H1 (cell line): Measurements from ENCODE around the gene APBA2. TPM values are rescaled to one million over a fixed set of nuclear protein-coding genes. Genes with fewer than 3 reads are reported as not detected.
"Not testable (repeated sequence)": the region's sequence is repeated elsewhere in the genome, so short reads cannot be mapped to it uniquely, and the experiment has no call there.

Experiments
- CTCF ChIA-PET: fragments of 300-600 bp; sonication (Branson Sonifier 250); formaldehyde crosslinking; loops from one replicate; lab custom pipeline; 2021; ENCODE audit not compliant: partially characterized antibody; lab: Charles Lee
- POLR2A ChIA-PET: fragments of 300-600 bp; sonication (Branson Sonifier 250); formaldehyde crosslinking; loops from one replicate; lab custom pipeline; 2021; ENCODE audit warnings: inconsistent platforms; ENCODE audit not compliant: partially characterized antibody; lab: Charles Lee
- DNase-seq, 2 experiments: peaks; one replicate each; pipeline versions ENCODE4 v3.0.0 to v3.0.0-alpha.2; 2010 to 2022; ENCODE audit warnings: low spot score in 2 of 2, low read depth in 1 of 2, mixed read lengths in 1 of 2
- FAIRE-seq: peaks from 2 replicates; lab custom pipeline; 2011; peaks lifted over from hg19 to GRCh38; lab: Jason Lieb, UNC
- H2AFZ ChIP-seq: 2 replicates; pipeline ENCODE4 v1.8.1; 2012; ENCODE audit warnings: low read length, inconsistent platforms
- H2AK5ac ChIP-seq: 2 replicates; pipeline ENCODE4 v1.6.1; 2013; ENCODE audit warnings: low read depth, low read length
- H2BK120ac ChIP-seq: replicated peaks from 2 replicates; pipeline ENCODE3; 2013; ENCODE audit warnings: low read depth, low read length, inconsistent platforms
- H2BK12ac ChIP-seq: 2 replicates; pipeline ENCODE4 v1.6.1; 2013; ENCODE audit warnings: low read depth, low read length
- H2BK15ac ChIP-seq: 2 replicates; pipeline ENCODE4 v1.6.1; 2013; ENCODE audit warnings: low read length
- H2BK20ac ChIP-seq: 2 replicates; pipeline ENCODE4 v1.6.1; 2013; ENCODE audit warnings: low read length
- H2BK5ac ChIP-seq: 2 replicates; pipeline ENCODE4 v1.6.1; 2013; ENCODE audit warnings: low read depth, low read length
- H3K14ac ChIP-seq: 2 replicates; pipeline ENCODE4 v1.6.1; 2013; ENCODE audit warnings: inconsistent platforms; ENCODE audit not compliant: insufficient read length
- H3K18ac ChIP-seq: 2 replicates; pipeline ENCODE4 v1.6.1; 2013; ENCODE audit warnings: low read length; ENCODE audit errors: extremely low read depth
- H3K23ac ChIP-seq: 2 replicates; pipeline ENCODE4 v1.6.1; 2013; ENCODE audit warnings: inconsistent platforms; ENCODE audit not compliant: insufficient read length
- H3K23me2 ChIP-seq: 2 replicates; pipeline ENCODE4 v1.6.1; 2013; ENCODE audit warnings: low read depth, low read length
- H3K27ac ChIP-seq: 2 replicates; pipeline ENCODE4 v1.6.1; 2011; ENCODE audit warnings: low read depth, low read length, inconsistent platforms
- H3K27me3 ChIP-seq, 4 experiments: replicated peaks in 1 of 4; 1 replicate in 1 of 4; 2 replicates in 3 of 4; pipeline versions ENCODE4 v1.6.1 to v1.8.1; 2011 to 2013; ENCODE audit warnings: low read length in 3 of 4, mild to moderate bottlenecking in 3 of 4, inconsistent platforms in 2 of 4, mixed read lengths in 2 of 4, moderate library complexity in 1 of 4; ENCODE audit not compliant: control insufficient read depth in 3 of 4, insufficient read depth in 3 of 4; ENCODE audit errors: extremely low read depth in 1 of 4
- H3K36me3 ChIP-seq, 4 experiments: 2 replicates each; pipeline versions ENCODE4 v1.6.1 to v1.8.1; 2011 to 2013; ENCODE audit warnings: mild to moderate bottlenecking in 4 of 4, low read length in 3 of 4, moderate library complexity in 2 of 4, control low read depth in 1 of 4, inconsistent platforms in 1 of 4; ENCODE audit not compliant: insufficient read depth in 4 of 4, control insufficient read depth in 2 of 4
- H3K4ac ChIP-seq: replicated peaks from 2 replicates; pipeline ENCODE3; 2013; ENCODE audit warnings: low read length, low read depth, mixed read lengths, inconsistent platforms; ENCODE audit not compliant: insufficient read length
- H3K4me1 ChIP-seq, 4 experiments: replicated peaks in 1 of 4; 1 replicate in 1 of 4; 2 replicates in 3 of 4; pipeline versions ENCODE4 v1.6.1 to v1.8.1; 2011 to 2013; ENCODE audit warnings: low read length in 3 of 4, inconsistent platforms in 2 of 4, mixed read lengths in 1 of 4; ENCODE audit not compliant: insufficient read depth in 4 of 4, control insufficient read depth in 3 of 4
- H3K4me2 ChIP-seq, 2 experiments: 2 replicates each; pipeline versions ENCODE4 v1.6.1 to v1.8.1; 2011 to 2013; ENCODE audit warnings: low read depth in 2 of 2, low read length in 2 of 2, control low read depth in 1 of 2, inconsistent platforms in 1 of 2, mild to moderate bottlenecking in 1 of 2; ENCODE audit not compliant: insufficient read depth in 1 of 2
- H3K4me3 ChIP-seq, 4 experiments: fragments of 200-600, 300-600 bp in 1 of 4; sonication (generic), shearing (Covaris generic), sonication (Bioruptor Twin) in 1 of 4; 2 replicates each; pipeline versions ENCODE4 v1.5.1 to v1.8.1; 2011 to 2016; ENCODE audit warnings: low read length in 4 of 4, low read depth in 3 of 4, control low read depth in 2 of 4, inconsistent platforms in 2 of 4, mild to moderate bottlenecking in 2 of 4, mixed read lengths in 1 of 4, moderate library complexity in 1 of 4; ENCODE audit not compliant: insufficient read depth in 2 of 4; ENCODE audit errors: extremely low read depth in 1 of 4
- H3K56ac ChIP-seq: replicated peaks from 2 replicates; pipeline ENCODE3; 2013; ENCODE audit warnings: low read depth, mild to moderate bottlenecking, mixed read lengths, low read length, inconsistent platforms; ENCODE audit not compliant: insufficient read length
- H3K79me1 ChIP-seq: 2 replicates; pipeline ENCODE4 v1.6.1; 2013; ENCODE audit warnings: low read depth, low read length, control low read depth
- H3K79me2 ChIP-seq, 2 experiments: 2 replicates each; pipeline versions ENCODE4 v1.6.1 to v1.8.1; 2012 to 2013; ENCODE audit warnings: low read length in 2 of 2, mild to moderate bottlenecking in 2 of 2, inconsistent platforms in 1 of 2; ENCODE audit not compliant: insufficient read depth in 2 of 2, control insufficient read depth in 1 of 2
- H3K9ac ChIP-seq, 4 experiments: replicated peaks in 1 of 4; 1 replicate in 1 of 4; 2 replicates in 3 of 4; pipeline versions ENCODE4 v1.6.1 to v1.8.1; 2011 to 2013; ENCODE audit warnings: low read depth in 3 of 4, low read length in 3 of 4, control low read depth in 2 of 4, mild to moderate bottlenecking in 2 of 4, moderate library complexity in 2 of 4, inconsistent platforms in 1 of 4; ENCODE audit errors: extremely low read depth in 1 of 4
- H3K9me3 ChIP-seq, 2 experiments: 2 replicates each; pipeline versions ENCODE4 v1.6.1 to v1.8.1; 2012 to 2013; ENCODE audit warnings: mild to moderate bottlenecking in 2 of 2, moderate library complexity in 2 of 2, control low read depth in 1 of 2, inconsistent platforms in 1 of 2, low read depth in 1 of 2, low read length in 1 of 2, mixed read lengths in 1 of 2; ENCODE audit not compliant: insufficient read depth in 2 of 2
- H4K20me1 ChIP-seq, 2 experiments: replicated peaks in 1 of 2; 2 replicates each; pipeline versions ENCODE3 to v1.8.1; 2011 to 2013; ENCODE audit warnings: inconsistent platforms in 2 of 2, low read length in 2 of 2, mild to moderate bottlenecking in 1 of 2; ENCODE audit not compliant: insufficient read depth in 2 of 2, control insufficient read depth in 1 of 2
- H4K5ac ChIP-seq: 2 replicates; pipeline ENCODE4 v1.6.1; 2013; ENCODE audit warnings: low read length, low read depth, mixed read lengths, inconsistent platforms; ENCODE audit not compliant: insufficient read length
- H4K8ac ChIP-seq: 2 replicates; pipeline ENCODE4 v1.8.0; 2013; ENCODE audit warnings: mild to moderate bottlenecking, moderate library complexity, low read length, inconsistent platforms; ENCODE audit not compliant: insufficient read depth; ENCODE audit errors: extremely low read depth
- H4K91ac ChIP-seq: replicated peaks from 2 replicates; pipeline ENCODE3; 2013; ENCODE audit warnings: low read length, mixed read lengths, inconsistent platforms; ENCODE audit not compliant: insufficient read length
- ASH2L ChIP-seq: fragments of 200-600, 300-600 bp; sonication (generic); IDR thresholded peaks from one replicate; pipeline ENCODE4 v1.7.1; 2017; ENCODE audit warnings: low read length
- ATF2 ChIP-seq: IDR thresholded peaks from 2 replicates; pipeline ENCODE4 v1.6.1; 2012; ENCODE audit warnings: low read length, inconsistent platforms
- CTCF ChIP-seq, 3 experiments: IDR thresholded peaks; 1 replicate in 2 of 3; 2 replicates in 1 of 3; pipeline versions ENCODE4 v1.5.1 to v1.6.1; 2011; ENCODE audit warnings: low read length in 3 of 3, mild to moderate bottlenecking in 3 of 3, inconsistent platforms in 2 of 3, low read depth in 1 of 3, moderate library complexity in 1 of 3; ENCODE audit not compliant: insufficient read depth in 1 of 3; ENCODE audit errors: control extremely low read depth in 1 of 3
- NANOG ChIP-seq: IDR thresholded peaks from 2 replicates; pipeline ENCODE4 v1.6.1; 2011; ENCODE audit warnings: low read length, low read depth, mild to moderate bottlenecking, inconsistent platforms; ENCODE audit not compliant: insufficient read depth, poor library complexity, severe bottlenecking
- POLR2AphosphoS5 ChIP-seq: IDR thresholded peaks from 2 replicates; pipeline ENCODE4 v1.6.1; 2011; ENCODE audit warnings: low read depth, low read length
- RFX5 ChIP-seq: IDR thresholded peaks from 2 replicates; pipeline ENCODE4 v1.6.1; 2011; ENCODE audit warnings: low read depth, low read length, improper control_type of control experiment, borderline replicate concordance
- WGBS, 2 experiments: shearing (Covaris generic) in 1 of 2; methylation state at CpG; one replicate each; pipeline versions ENCODE4 v1.1.6 to v1.1.7; 2013 to 2015; ENCODE audit warnings: low lambda C conversion rate in 2 of 2, mixed read lengths in 2 of 2, inconsistent platforms in 1 of 2, low coverage in 1 of 2, missing lambda C conversion rate in 1 of 2; ENCODE audit not compliant: insufficient replicate concordance in 2 of 2, insufficient coverage in 1 of 2, insufficient read length in 1 of 2; ENCODE audit errors: extremely low coverage in 1 of 2, missing lambda C conversion rate in 1 of 2; 5-methylcytosine and 5-hydroxymethylcytosine counted together
- polyA plus RNA-seq, 7 experiments: library from polyadenylated mRNA; depleted of rRNA in 3 of 7; stranded (reverse) in 5 of 7; unstranded in 2 of 7; fragments of >200 nt in 5 of 7; fragments of 200-250 nt in 2 of 7; gene quantifications; 1 replicate in 5 of 7; 2 replicates in 1 of 7; 4 replicates in 1 of 7; pipeline versions ENCODE4 v1.2.1 to v1.2.3, GENCODE V29; 2011 to 2013; ENCODE audit warnings: missing spikeins in 2 of 7, mixed read lengths in 2 of 7
- total RNA-seq: library from RNA; stranded (reverse); fragmentation: NEBNext Ultra II Directional; extraction: Animal tissue kit (Norgen Biotek cat#: 25700); gene quantifications from 2 replicates; pipeline ENCODE4 v1.2.1, GENCODE V29; 2021

The APBA2 gene
- total and polyA plus RNA-seq, 2 of the 8 experiments (the other 6 are each of a cell fraction or from before 2014, with no cell fraction given) = 15.5 to 19.0 TPM

- TF ChIP-seq ASH2L = no peak
- TF ChIP-seq ATF2 = no peak
- TF ChIP-seq RFX5 = no peak
- no peak for TF ChIP-seq POLR2AphosphoS5
- no peak for TF ChIP-seq NANOG
- no peak for TF ChIP-seq CTCF (IDR thresholded peaks at IDR 0.05; ENCODE audit: control extremely low read depth in 1 of 3, insufficient read depth in 1 of 3, low read depth in 1 of 3, low read length in 3 of 3)
Observed at GRCh38 chr15:28889346-28889745, 3.6 kb downstream of the APBA2 start (continued).

GRCh38 chr15:28889871-28890270, 4.1 kb downstream of the APBA2 start:
- CTCF ChIA-PET = interaction anchor here (1.0 to 2.6 kb wide), 4 partner anchors 9 to 212 kb away, joined by 3 to 20 read pairs (median 6); no protein-coding TSS in a partner anchor
- H2AK5ac ChIP-seq, H3K14ac ChIP-seq, H3K23ac ChIP-seq, H4K8ac ChIP-seq, FAIRE-seq, H3K79me1 ChIP-seq, H4K91ac ChIP-seq, H3K4me2 ChIP-seq, H2BK20ac ChIP-seq, H3K18ac ChIP-seq, H2BK120ac ChIP-seq, POLR2A ChIA-PET, H3K9me3 ChIP-seq, H2BK5ac ChIP-seq, H2AFZ ChIP-seq, H3K4me1 ChIP-seq, H2BK15ac ChIP-seq, H4K20me1 ChIP-seq, H3K9ac ChIP-seq, H2BK12ac ChIP-seq, H3K23me2 ChIP-seq, H3K56ac ChIP-seq, H3K36me3 ChIP-seq, H3K4me3 ChIP-seq, DNase-seq, H3K4ac ChIP-seq, H3K27ac ChIP-seq, H4K5ac ChIP-seq, H3K79me2 ChIP-seq: not testable (repeated sequence)
- WGBS, 2 experiments = 92% methylated on average over 4 of the region's 6 CpGs; no CpG with 5 or more reads in 1 of the 2 experiments
- H3K27me3 ChIP-seq = peaks cover 6 to 25% (median 21%) of the 10 kb centered on the region in 4 experiments; a peak in 6 of 7 replicates
